Fibroblast of mammary gland (primary cell): ENCODE results near the gene USH1C.

Experiments used
- DNase-seq: peaks from one replicate; pipeline ENCODE4 v3.0.0-alpha.2; 2010; ENCODE audit warnings: low read depth
- H3K4me3 ChIP-seq: 2 replicates; pipeline ENCODE4 v1.5.1; 2011; ENCODE audit warnings: low read depth, mild to moderate bottlenecking, low read length, moderate library complexity; ENCODE audit not compliant: control insufficient read depth
- CTCF ChIP-seq: conservative IDR thresholded peaks from 2 replicates; pipeline ENCODE4 v1.5.1; 2011; ENCODE audit warnings: low read depth, low read length, inconsistent platforms; ENCODE audit not compliant: control insufficient read depth, insufficient read depth

The USH1C gene

GRCh38 chr11:17452668-17453067, 91.5 kb downstream of the USH1C start:
- no peak for TF ChIP-seq CTCF
- no peak for DNase-seq
- H3K4me3 ChIP-seq: no peak overlapping the region

- no peak for DNase-seq
- no peak for TF ChIP-seq CTCF
- H3K4me3 ChIP-seq: no peak overlapping the region
These were observed 95.1 kb downstream of the USH1C start for GRCh38 chr11:17449158-17449557.

- no peak for TF ChIP-seq CTCF
These were observed 97.7 kb downstream of the USH1C start for GRCh38 chr11:17446482-17446881.

GRCh38 chr11:17445240-17445795, 98.9 kb downstream of the USH1C start:
- H3K4me3 ChIP-seq: no peak overlapping the region
- no peak for TF ChIP-seq CTCF
- DNase-seq: no peak

More at GRCh38 chr11:17446482-17446881, 97.7 kb downstream of the USH1C start:
- H3K4me3 ChIP-seq: no peak overlapping the region
- no peak for DNase-seq

- TF ChIP-seq CTCF: no peak
- H3K4me3 ChIP-seq: no peak overlapping the region
- DNase-seq: no peak
These were observed 100.1 kb downstream of the USH1C start for GRCh38 chr11:17443926-17444690.
